MM.1S (cell line): ENCODE data around the gene FUZ.

Experiments
- DNase-seq: peaks from one replicate; pipeline ENCODE4 v3.0.0-alpha.2; 2015
- H2AFZ ChIP-seq: fragments of 300-600 bp; sonication (generic); 2 replicates; pipeline ENCODE4 v1.6.0; 2016; ENCODE audit warnings: antibody characterized with exemption, low read length
- H3F3A ChIP-seq: fragments of 300-600 bp; sonication (generic); 2 replicates; pipeline ENCODE4 v1.6.1; 2016; ENCODE audit warnings: mild to moderate bottlenecking, antibody characterized with exemption, low read length, moderate library complexity, mixed read lengths; ENCODE audit not compliant: insufficient read depth
- H3K27ac ChIP-seq: fragments of 300-600 bp; sonication (generic); 2 replicates; pipeline ENCODE4 v1.5.1; 2016; ENCODE audit warnings: mild to moderate bottlenecking, low read length
- H3K27me3 ChIP-seq: fragments of 300-600 bp; sonication (generic); replicated peaks from 2 replicates; pipeline ENCODE4 v1.6.0; 2016; ENCODE audit warnings: low read length; ENCODE audit not compliant: insufficient read depth
- H3K36me3 ChIP-seq: fragments of 300-600 bp; sonication (generic); replicated peaks from 2 replicates; pipeline ENCODE4 v1.6.1; 2016; ENCODE audit warnings: mild to moderate bottlenecking, low read length, mixed read lengths; ENCODE audit not compliant: insufficient read depth
- H3K4me1 ChIP-seq: fragments of 300-600 bp; sonication (generic); 2 replicates; pipeline ENCODE4 v1.6.1; 2016; ENCODE audit warnings: low read length, mixed read lengths
- H3K4me2 ChIP-seq: fragments of 300-600 bp; sonication (generic); 2 replicates; pipeline ENCODE4 v1.6.0; 2016; ENCODE audit warnings: low read depth, low read length
- H3K4me3 ChIP-seq: fragments of 300-600 bp; sonication (generic); 2 replicates; pipeline ENCODE4 v1.5.1; 2016; ENCODE audit warnings: low read length, mixed read lengths
- H3K79me2 ChIP-seq: fragments of 300-600 bp; sonication (generic); 2 replicates; pipeline ENCODE4 v1.6.1; 2016; ENCODE audit warnings: mixed run types, low read length, mixed read lengths
- H3K9ac ChIP-seq: fragments of 300-600 bp; sonication (generic); 2 replicates; pipeline ENCODE4 v1.6.1; 2016; ENCODE audit warnings: low read length, mixed read lengths
- H3K9me2 ChIP-seq: fragments of 300-600 bp; sonication (generic); replicated peaks from 2 replicates; pipeline ENCODE4 v1.6.1; 2016; ENCODE audit warnings: mild to moderate bottlenecking, low read length, mixed read lengths; ENCODE audit not compliant: insufficient read depth
- H3K9me3 ChIP-seq: fragments of 300-600 bp; sonication (generic); replicated peaks from 2 replicates; pipeline ENCODE4 v1.6.1; 2016; ENCODE audit warnings: mild to moderate bottlenecking, low read length, mixed read lengths; ENCODE audit not compliant: insufficient read depth
- H4K20me1 ChIP-seq: fragments of 300-600 bp; sonication (generic); 2 replicates; pipeline ENCODE4 v1.6.1; 2016; ENCODE audit warnings: mild to moderate bottlenecking, low read length, moderate library complexity, mixed read lengths; ENCODE audit not compliant: insufficient read depth
- CTCF ChIP-seq: fragments of 300-600 bp; sonication (generic); IDR thresholded peaks from 2 replicates; pipeline ENCODE4 v1.5.1; 2016; ENCODE audit warnings: antibody characterized with exemption, low read length, mixed read lengths
- EZH2 ChIP-seq: fragments of 300-600 bp; sonication (generic); optimal IDR thresholded peaks from 2 replicates; pipeline ENCODE3; 2017; ENCODE audit warnings: low read depth, mild to moderate bottlenecking, antibody characterized with exemption, low read length, mixed read lengths
- EZH2phosphoT487 ChIP-seq: fragments of 300-600 bp; sonication (generic); IDR thresholded peaks from 2 replicates; pipeline ENCODE4 v1.6.1; 2018; ENCODE audit warnings: antibody characterized with exemption, low read length

The FUZ gene

GRCh38 chr19:49773663-49774350 lies 39.3 kb downstream of the FUZ start:
- Histone ChIP-seq H3K27me3 (no peaks in the 10 kb centered on the region), H3K9me3 (no peaks in the 10 kb centered on the region), H3K36me3 (no peaks in the 10 kb centered on the region), H3K27ac (no peak overlapping the region), H3K79me2 (peaks cover 25% of the 10 kb centered on the region), H4K20me1 (no peaks in the 10 kb centered on the region), H2AFZ (no peak overlapping the region), H3K4me2 (no peak overlapping the region), H3K4me1 (no peaks in the 10 kb centered on the region), H3F3A (no peaks in the 10 kb centered on the region), H3K4me3 (no peak overlapping the region), H3K9me2 (no peaks in the 10 kb centered on the region), H3K9ac (no peak overlapping the region)
- no peak for DNase-seq
- TF ChIP-seq EZH2phosphoT487 (no peak), EZH2 (no peak), CTCF (no peak)

- Histone ChIP-seq H3F3A (no peaks in the 10 kb centered on the region), H3K27me3 (no peaks in the 10 kb centered on the region), H3K9me2 (no peaks in the 10 kb centered on the region), H3K4me2 (no peak overlapping the region), H3K9me3 (no peaks in the 10 kb centered on the region), H3K27ac (no peak overlapping the region), H4K20me1 (no peaks in the 10 kb centered on the region), H3K36me3 (no peaks in the 10 kb centered on the region), H3K4me3 (no peak overlapping the region), H3K4me1 (peaks cover 2% of the 10 kb centered on the region; the same call in 1 of the 2 replicates), H3K79me2 (peaks cover 34% of the 10 kb centered on the region), H2AFZ (no peak overlapping the region), H3K9ac (no peak overlapping the region)
- DNase-seq = no peak
- TF ChIP-seq CTCF (no peak), EZH2 (no peak), EZH2phosphoT487 (no peak)
These were observed 40.2 kb downstream of the FUZ start for GRCh38 chr19:49772850-49773432.

GRCh38 chr19:49771674-49772139 lies 41.4 kb downstream of the FUZ start:
- no peak overlapping the region for H2AFZ ChIP-seq
- no peak overlapping the region for H3K9ac ChIP-seq
- TF ChIP-seq EZH2phosphoT487 = no peak
- TF ChIP-seq CTCF = no peak
- no peak for TF ChIP-seq EZH2
- peaks cover 44% of the 10 kb centered on the region for H3K79me2 ChIP-seq
- no peak for DNase-seq
- H3K36me3 ChIP-seq = no peaks in the 10 kb centered on the region
- H4K20me1 ChIP-seq = no peaks in the 10 kb centered on the region
- H3F3A ChIP-seq = no peaks in the 10 kb centered on the region
- H3K4me3 ChIP-seq = no peak overlapping the region
- H3K27ac ChIP-seq = no peak overlapping the region
- H3K9me2 ChIP-seq = no peaks in the 10 kb centered on the region
- H3K9me3 ChIP-seq = no peaks in the 10 kb centered on the region
- H3K27me3 ChIP-seq = no peaks in the 10 kb centered on the region
- no peak overlapping the region for H3K4me2 ChIP-seq
- H3K4me1 ChIP-seq = peaks cover 5% of the 10 kb centered on the region; the same call in 1 of the 2 replicates
